GM19328 (cell line): ENCODE results near the gene SHKBP1.

ENCODE experiments used
- ATAC-seq: cut with Tn5 transposase; IDR thresholded peaks from one replicate; pipeline ENCODE4 v1.9.1; 2021; ENCODE audit warnings: mild to moderate bottlenecking, moderate library complexity; ENCODE audit not compliant: unreplicated experiment

Gene SHKBP1

DNA sequence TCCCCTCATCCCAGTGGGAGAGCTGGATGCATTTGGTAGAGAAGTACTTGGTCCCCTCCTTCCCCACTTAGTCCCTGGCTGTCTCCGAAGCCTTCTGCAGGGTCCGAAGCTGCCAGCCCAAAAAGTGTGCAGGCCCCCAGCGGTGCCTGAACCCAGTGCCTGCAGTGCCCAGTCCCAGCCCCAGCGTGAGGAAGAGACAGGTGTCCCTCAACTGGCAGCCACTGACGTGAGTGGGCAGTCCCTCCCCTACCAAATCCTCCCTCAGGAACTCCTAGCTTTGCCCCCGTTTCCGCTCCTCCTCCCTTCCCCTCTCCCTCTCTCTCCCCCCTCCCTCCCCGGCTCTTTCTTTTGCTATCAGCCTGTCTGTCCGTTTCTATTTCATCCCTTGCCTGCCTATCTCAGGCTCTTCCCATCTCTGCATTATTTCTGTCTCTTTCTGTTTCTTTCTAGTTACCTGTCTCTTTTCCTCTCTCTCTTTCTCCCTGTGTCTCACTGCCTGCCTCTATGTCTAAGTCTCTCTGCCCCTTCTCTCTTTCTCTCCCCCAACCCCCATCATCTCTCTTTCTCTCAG, 22.7 kb downstream of the SHKBP1 start:
- ATAC-seq = no peak

DNA sequence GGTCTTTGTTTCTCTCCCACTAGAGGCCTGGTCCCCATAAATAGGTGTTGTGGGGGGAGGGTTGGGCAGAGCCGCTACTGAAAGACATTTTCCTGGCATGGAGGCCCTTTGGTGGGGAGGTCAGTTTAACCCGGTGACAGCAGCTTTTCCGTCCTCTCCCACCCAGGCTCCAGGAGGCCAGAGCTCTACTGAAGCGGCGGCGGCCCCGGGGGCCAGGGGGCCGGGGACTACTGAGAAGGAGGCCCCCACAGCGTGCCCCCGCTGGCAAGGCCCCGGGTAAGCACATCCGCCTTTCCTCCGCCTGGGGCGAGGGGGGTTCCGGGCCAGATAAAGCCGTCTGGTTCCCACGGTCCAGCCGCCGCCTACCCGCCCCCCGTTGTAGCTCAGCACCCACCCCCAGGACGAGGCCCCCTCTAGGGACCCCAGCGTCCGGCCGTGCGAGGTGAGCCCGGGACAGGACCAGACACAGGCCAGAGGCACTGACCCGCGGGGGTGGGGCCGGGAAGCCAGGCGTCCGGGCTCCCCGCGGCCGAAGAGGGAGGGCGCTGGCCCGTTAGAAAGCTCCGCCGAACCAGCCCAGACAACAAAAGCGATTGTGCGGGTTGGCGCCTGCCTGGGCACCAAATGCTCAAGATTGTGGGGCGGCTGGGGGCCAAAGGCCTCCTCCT, 23.4 kb downstream of the SHKBP1 start:
- no peak for ATAC-seq

DNA sequence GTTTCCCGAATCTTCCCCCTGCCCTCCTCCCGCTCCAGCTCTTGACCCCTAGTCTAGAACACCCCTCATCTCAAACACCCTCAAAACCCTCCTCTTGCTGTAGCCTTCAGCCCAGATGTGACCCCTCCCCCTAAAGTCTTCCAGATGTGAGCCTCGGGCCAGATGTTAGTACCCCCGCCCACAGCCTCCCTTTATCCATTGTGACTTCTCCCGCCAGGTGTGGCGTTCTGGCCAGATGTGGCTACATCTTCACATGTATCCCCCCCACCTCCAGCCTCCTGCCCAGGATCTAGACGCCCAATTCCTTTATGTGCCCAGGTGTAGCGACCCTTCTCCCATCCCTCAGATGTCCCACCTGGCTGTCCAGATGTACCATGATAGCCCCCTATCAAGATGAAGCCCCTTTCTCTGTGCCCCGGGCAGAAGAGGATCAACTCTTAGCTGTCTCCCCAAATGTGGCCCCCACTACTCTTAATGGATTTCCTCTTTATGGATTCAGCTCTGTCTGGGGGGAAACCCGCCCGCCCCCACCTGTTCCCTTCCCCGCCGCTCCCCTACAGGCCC, 24.0 kb downstream of the SHKBP1 start:
- no peak for ATAC-seq

DNA sequence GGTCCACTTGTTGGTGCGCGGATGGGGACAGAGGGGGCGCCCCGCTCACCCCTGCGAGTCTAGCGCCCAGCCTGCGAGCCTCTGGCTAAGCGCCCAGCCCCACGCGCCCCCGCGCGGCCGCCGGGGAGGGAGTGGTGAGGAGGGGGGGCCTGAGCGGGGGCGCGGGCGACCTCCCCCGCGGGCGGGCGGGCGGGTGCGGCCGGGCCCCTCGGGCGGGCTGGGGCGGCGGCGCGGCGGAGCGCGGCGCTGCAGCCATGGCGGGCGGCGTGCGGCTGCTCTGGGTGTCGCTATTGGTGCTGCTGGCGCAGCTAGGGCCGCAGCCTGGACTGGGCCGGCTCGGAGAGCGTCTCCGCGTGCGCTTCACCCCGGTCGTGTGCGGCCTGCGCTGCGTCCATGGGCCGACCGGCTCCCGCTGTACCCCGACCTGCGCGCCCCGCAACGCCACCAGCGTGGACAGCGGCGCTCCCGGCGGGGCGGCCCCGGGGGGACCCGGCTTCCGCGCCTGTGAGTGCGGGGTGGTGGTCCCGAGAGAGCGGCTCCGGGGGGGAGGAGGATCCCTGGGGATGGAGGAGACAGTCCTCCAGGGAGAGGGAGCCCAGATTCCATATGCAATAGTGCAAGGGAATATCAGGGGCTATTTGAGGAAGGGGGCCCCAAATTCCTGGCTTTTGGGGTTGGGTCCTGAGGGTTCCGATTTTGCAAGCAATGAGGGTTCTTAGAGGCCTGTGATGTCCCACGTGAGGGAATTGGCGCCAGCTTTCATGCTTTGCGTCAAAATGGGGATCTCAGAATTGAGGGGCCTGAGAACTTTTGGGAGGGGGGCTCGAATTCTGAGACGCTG, 24.7 kb downstream of the SHKBP1 start, which contains the start of gene LTBP4:
TSS of gene LTBP4 (plus strand) at position 236 of the 841 bp plus-strand sequence. CDS start at position 255, 19 bp downstream.
- no peak for ATAC-seq

DNA sequence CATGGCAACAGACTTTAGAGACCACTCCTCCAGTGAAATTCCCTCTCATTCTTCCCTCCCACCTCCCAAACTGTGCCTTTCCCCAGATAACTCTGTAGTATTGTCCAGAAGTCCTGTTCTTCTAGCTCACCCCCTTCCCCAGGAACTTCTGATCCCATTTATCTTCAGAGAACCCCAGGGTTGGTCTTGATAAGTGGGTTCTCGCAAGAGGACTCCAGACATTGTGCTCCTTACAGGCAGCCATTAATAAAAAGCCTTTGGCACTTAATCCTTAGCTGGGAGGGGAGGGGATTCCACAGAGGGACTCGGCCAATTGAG, 26.4 kb downstream of the SHKBP1 start:
- ATAC-seq = no peak

DNA sequence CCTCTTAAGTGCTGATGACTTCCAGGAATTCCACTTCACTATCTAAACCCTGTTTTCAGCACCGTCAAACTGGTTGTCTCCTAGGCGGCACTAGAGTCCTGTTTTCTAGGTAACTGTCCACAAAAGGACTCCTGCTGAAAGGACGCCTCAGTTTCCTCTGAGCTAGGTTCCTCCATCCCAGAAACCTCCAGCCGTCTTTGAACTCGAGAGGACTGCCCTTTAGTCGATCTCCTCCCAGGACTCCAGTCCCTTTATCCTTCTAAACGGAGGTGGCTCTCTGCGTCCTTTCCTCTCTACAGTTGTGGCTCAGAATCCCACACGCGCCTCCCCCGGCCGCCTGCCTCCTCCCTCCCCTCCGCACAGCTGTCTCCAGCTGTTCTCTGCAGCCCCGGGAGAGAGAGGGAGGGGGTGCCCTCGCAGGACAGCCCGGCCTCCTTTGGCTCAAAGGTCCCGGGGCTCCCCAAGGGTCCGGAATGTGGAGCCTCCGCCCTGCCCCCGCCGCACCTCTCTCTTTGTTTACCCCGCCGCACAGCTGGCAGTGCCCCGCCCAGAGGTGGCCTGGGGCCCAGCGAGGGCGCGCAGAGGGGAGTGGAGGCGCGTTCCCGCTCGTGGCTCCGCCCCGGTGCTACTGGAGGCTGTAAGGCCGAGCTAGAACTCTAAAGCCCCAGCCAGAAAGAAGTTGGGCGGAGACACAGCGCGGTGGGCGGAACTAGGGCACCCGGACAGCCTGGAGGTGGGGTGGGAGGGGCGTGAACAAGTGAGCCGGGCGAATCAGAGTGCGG, 26.9 kb downstream of the SHKBP1 start:
- ATAC-seq = peak; percentile 71

DNA sequence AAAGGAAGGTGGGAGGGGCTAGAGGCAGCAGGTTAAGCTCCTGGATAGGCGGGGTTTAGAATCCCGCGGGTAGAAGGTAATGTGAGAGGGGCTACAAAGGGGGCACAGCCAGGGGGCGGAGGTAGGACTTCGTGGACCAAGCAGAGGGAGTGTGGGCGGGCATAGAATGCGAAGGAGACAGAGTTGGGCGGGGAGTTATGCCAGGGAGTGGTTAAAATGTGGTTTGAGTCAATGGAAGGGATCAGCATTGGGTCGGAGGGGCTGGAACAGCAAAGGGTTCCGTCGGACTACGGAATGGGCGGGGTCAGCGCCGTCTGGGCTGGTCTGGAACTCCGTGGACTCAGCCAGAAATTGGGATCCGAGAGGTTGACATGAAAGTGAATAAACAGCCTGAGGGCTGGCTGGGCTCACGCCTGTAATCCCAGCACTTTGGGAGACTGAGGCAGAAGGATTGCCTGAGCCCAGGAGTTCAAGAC, 27.5 kb downstream of the SHKBP1 start:
- ATAC-seq = no peak

DNA sequence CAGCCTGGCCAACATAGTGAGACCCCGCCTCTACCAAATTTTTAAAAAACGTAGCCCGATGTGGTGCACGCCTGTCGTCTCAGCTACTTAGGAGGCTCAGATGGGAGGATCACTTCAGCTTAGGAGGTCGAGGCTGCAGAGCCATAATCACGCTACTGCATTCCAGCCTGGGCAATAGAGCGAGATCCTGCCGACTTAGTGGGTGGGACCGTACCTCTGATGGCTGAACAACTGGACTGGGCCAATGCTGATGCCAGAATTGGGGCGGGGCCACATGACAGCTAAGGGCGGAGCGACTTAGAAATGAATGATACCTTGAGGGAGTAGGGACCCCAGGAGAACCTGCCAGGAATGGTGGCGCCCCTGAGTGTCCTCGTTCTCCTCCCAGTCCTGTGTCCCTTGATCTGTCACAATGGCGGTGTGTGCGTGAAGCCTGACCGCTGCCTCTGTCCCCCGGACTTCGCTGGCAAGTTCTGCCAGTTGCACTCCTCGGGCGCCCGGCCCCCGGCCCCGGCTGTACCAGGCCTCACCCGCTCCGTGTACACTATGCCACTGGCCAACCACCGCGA, 28.1 kb downstream of the SHKBP1 start:
- ATAC-seq = no peak

DNA sequence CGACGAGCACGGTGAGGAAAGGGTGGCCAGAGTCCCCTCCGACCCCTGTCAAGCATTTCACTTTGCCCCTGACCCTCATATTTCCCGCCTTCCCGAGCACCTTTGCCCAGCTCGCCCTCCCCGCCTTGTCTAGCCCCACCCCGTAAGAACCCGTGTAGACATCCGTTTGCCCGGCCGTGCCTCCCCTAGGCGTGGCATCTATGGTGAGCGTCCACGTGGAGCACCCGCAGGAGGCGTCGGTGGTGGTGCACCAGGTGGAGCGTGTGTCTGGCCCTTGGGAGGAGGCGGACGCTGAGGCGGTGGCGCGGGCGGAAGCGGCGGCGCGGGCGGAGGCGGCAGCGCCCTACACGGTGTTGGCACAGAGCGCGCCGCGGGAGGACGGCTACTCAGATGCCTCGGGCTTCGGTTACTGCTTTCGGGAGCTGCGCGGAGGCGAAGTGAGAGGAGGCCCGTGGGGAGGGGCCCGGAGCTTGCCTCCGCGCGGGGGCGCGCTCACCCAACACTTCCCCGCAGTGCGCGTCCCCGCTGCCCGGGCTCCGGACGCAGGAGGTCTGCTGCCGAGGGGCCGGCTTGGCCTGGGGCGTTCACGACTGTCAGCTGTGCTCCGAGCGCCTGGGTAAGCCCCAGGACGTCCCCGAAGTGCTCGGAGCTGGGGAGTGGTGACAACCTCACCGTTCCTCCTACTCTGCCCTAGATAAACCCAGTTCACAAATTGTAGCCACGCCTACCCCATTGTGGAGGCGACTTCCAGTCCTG, 28.7 kb downstream of the SHKBP1 start:
- no peak for ATAC-seq

DNA sequence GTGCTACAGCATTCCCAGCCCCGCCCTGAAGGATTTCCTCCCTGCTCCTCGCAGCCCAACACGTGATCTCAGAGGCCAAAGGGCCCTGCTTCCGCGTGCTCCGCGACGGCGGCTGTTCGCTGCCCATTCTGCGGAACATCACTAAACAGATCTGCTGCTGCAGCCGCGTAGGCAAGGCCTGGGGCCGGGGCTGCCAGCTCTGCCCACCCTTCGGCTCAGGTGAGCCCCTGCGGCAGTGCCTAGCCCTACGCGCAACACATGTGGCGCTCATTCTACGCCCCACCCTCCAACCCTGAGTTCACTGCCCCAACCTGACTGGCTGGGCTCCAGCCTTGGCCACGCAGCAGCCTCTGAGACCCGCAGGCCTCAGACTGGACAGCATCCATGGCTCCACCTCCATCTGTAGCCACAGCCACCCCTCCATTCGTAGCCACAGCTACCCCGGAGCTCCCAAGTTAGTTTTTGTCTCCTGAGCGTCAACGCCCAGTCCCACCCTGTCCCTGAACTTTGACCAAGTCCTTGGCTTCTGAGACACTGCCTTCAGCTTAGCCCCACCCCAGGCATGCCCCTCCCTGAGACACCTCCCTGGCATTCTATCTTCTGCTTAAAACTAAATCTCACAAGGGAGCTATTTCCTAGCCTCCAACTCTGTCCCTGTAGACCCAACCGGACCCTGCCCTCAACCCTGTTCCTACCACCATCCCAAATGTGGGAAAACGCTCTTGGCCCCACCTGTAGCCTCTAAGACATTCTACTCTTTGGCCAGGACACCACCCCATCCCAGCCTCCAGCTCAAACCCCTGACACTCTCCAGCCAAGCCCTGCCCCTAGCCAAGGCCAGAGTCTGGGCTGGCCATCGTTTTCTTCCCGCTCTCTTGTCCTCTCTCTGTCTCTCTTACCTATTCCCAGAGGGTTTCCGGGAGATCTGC, 30.9 kb downstream of the SHKBP1 start:
- ATAC-seq = no peak

DNA sequence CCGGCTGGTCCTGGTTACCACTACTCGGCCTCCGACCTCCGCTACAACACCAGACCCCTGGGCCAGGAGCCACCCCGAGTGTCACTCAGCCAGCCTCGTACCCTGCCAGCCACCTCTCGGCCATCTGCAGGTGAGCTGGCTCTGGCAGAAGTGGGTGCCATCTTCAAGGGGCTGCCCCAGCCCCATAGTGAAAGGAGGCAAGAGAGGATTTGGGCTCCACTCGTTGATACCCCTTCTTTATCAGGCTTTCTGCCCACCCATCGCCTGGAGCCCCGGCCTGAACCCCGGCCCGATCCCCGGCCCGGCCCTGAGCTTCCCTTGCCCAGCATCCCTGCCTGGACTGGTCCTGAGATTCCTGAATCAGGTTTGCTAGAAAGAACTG, 31.6 kb downstream of the SHKBP1 start:
- no peak for ATAC-seq

DNA sequence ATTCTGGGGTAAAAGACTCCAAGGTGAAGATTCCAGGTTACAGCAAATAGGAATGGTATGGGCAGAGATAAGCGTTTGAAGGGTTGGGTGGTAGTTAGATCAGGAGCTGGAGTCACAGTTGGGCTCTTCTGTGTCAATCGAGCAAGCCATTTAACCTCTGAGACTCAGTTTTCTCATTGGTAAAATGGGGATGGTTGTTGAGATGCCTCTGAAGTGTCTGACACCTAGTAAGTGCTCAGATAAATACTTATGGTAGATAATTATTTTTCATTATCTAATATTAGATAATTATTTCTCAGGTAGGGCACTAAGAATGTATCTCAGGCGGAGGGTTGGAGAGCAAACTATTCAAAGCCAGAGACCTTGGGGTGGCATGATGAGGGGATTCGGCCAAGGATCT, 32.3 kb downstream of the SHKBP1 start:
- no peak for ATAC-seq

DNA sequence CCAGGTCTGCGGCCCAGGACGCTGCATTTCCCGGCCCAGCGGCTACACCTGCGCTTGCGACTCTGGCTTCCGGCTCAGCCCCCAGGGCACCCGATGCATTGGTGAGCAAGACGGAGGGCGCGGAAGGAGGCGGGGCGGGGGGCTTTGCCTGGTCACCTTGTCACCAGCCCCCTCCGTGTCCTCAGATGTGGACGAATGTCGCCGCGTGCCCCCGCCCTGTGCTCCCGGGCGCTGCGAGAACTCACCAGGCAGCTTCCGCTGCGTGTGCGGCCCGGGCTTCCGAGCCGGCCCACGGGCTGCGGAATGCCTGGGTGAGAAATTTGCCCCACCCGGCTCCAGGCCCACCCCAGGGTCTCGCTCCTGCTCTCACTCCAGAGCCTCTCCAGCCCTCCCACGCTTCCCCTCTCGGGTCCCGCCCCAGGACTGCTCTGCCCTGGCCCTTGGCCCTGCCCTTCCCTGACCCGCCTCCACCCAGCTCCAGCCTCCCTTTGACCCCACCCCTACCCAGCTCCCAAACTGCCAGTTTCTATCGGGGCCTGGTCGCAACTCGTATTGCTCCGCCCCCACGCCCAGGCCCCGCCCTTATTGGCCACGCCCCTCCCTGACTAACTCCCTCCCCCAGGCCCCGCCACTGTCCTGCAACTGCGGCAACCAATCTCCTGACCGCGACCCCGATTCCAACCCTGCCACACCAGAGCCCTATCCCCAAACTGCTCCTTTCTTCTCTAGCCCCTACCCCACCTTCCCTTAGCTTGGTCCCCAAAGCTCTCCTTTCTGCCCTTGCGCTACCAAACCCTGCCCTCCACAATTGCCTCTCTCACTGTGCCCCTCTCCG, 33.1 kb downstream of the SHKBP1 start:
- no peak for ATAC-seq

DNA sequence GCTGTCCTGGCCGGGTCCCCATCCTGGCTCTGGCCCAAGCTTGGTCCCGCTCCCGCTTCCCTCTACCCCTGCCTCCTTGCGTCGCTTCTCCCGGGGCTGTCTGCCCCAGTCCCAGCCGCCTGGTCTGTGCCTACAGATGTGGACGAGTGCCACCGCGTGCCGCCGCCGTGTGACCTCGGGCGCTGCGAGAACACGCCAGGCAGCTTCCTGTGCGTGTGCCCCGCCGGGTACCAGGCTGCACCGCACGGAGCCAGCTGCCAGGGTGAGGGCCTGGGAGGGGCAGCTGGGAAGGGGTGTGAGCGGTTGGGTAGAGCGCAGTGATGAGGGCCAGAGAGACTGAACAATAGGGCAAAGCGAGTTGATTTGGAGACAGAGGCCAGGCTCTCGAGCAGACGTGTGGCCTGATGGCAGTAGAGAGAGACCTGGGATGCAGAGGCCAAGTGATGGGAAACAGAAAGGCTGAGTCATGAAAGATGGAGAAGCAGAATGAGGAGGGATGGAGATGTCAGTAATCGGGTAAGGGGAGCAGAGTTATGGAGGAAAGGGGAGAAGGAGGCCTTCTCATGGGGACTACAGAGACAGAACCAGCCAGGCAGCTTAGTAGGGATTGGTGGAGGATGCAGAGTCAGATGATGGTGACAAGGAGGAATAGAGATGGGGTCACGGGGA, 33.9 kb downstream of the SHKBP1 start:
- ATAC-seq = no peak

DNA sequence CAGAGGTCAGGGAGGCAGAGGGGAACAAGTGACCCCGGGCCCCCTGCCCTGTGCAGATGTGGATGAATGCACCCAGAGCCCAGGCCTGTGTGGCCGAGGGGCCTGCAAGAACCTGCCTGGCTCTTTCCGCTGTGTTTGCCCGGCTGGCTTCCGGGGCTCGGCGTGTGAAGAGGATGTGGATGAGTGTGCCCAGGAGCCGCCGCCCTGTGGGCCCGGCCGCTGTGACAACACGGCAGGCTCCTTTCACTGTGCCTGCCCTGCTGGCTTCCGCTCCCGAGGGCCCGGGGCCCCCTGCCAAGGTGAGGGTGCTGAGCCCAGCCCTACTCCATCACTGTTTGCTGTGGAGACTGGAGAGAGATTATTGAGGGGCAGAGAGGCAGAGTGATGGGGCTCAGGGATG, 34.4 kb downstream of the SHKBP1 start:
- ATAC-seq = no peak

DNA sequence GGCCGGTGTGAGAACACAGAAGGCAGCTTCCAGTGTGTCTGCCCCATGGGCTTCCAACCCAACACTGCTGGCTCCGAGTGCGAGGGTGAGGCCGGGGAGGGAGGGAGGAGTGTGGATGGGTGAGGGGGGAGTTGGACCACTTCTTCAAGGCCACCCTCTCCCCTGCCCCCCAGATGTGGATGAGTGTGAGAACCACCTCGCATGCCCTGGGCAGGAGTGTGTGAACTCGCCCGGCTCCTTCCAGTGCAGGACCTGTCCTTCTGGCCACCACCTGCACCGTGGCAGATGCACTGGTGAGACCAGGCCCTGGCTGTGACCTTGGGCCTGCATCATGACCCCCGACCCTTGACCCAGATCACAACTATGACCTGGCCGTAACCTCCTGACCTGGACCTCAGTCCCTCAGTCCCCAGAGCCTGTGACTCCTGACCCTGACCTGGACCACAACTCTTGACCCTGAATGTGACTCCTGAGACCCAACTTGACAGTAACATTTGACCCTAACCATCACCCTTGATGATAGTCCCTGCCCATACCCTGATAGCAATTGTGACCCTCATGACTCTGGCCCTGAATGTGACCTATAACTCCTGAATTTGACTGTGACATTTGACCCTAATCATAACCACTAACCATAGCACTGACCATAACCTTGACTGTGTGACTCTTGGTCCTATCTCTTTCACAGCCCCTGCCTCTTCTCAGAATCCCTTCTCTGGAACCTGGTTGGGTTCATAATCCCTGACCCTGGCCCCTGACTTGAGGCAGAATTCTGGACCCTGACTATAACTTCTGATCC, 35.4 kb downstream of the SHKBP1 start:
- ATAC-seq = no peak
